Central memory CD8-positive, alpha-beta T cell (primary cell): ENCODE data around the gene DLX6.

Experiments used
- ATAC-seq: fragments of 150-1000 bp; cut with Tn5 transposase; replicated peaks from 2 replicates; pipeline ENCODE4 v1.10.0; 2022; ENCODE audit warnings: mild to moderate bottlenecking, moderate FRiP score, moderate number of reproducible peaks; ENCODE audit not compliant: poor library complexity, severe bottlenecking; ENCODE audit errors: extremely low read depth
- DNase-seq, 2 donors: peaks; one replicate each; pipeline ENCODE4 v3.0.0; 2021; ENCODE audit warnings: low spot score in 2 of 2
- H3K27ac Mint-ChIP-seq: one replicate; pipeline ENCODE4 v1.8.0; 2022; ENCODE audit warnings: low read depth, mild to moderate bottlenecking, moderate library complexity, mixed read lengths
- H3K27me3 Mint-ChIP-seq: one replicate; pipeline ENCODE4 v1.8.0; 2022; ENCODE audit warnings: mixed read lengths
- H3K36me3 Mint-ChIP-seq: one replicate; pipeline ENCODE4 v1.8.0; 2022; ENCODE audit warnings: mild to moderate bottlenecking, moderate library complexity, mixed read lengths; ENCODE audit not compliant: insufficient read depth
- H3K4me1 Mint-ChIP-seq: one replicate; pipeline ENCODE4 v1.8.0; 2022; ENCODE audit warnings: mixed read lengths
- H3K4me3 Mint-ChIP-seq: one replicate; pipeline ENCODE4 v1.8.0; 2022; ENCODE audit warnings: mild to moderate bottlenecking, moderate library complexity, mixed read lengths
- H3K9me3 Mint-ChIP-seq: one replicate; pipeline ENCODE4 v1.8.0; 2022; ENCODE audit warnings: mixed read lengths

DLX6 gene

DNA sequence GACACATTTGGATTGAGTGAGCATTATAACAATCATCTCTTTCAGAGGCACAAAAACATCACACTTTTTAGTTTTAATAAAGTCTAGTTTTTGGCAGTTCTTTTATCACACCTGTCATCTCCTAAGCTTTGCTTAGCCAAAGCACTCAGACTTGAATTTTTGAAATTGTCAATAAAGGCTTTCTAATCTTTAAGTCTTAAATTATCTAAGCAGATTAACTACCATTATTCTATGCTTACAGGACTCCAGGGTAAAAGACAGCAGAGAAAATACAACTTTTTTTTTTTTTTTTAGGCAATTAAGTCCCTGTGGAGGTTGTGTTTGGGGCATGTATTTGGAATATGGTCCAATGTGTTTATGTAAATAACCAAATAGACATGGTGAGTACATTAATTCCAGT, 17.6 kb upstream of the DLX6 start:
- no peak overlapping the region for H3K4me3 Mint-ChIP-seq
- peaks cover 2% of the 10 kb centered on the region for H3K36me3 Mint-ChIP-seq
- no peak for DNase-seq
- ATAC-seq = no peak
- no peaks in the 10 kb centered on the region for H3K9me3 Mint-ChIP-seq
- no peaks in the 10 kb centered on the region for H3K4me1 Mint-ChIP-seq
- H3K27ac Mint-ChIP-seq = no peak overlapping the region
- peaks cover 88% of the 10 kb centered on the region for H3K27me3 Mint-ChIP-seq

DNA sequence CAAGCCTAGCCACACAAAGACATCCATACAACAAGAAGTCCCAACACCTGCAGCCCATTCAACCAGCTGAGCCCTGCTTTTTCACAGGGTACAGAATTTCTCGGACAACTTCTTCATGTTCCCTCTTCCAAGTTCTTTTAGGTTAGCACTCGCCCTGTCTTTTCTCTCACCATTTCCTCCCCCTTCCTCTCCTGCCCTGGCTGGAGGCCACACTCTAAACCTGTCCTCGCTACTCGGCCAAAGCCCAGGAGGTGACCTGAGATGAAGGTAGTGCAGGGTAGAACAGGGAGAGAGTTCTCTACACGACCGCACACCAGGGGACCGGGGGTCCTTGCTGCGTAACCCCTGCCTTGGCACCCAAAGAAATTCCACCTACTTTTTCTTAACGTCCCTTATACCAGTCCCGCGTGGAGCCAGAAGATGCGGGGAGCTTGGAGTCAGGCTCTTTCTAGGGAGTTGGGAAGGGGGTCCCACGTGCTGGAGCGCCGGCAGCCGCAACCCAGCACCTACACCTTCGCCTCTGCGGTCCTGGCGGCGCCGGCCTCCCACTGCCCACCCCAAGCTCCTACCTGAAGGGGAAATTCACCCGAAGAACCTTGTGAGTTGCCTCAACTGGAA, 16.0 kb upstream of the DLX6 start:
- Mint-ChIP-seq H3K4me3 (no peak overlapping the region), H3K9me3 (no peaks in the 10 kb centered on the region), H3K27me3 (peaks cover 100% of the 10 kb centered on the region), H3K27ac (no peak overlapping the region), H3K36me3 (peaks cover 4% of the 10 kb centered on the region), H3K4me1 (no peaks in the 10 kb centered on the region)
- ATAC-seq (no peak), DNase-seq (no peak)

DNA sequence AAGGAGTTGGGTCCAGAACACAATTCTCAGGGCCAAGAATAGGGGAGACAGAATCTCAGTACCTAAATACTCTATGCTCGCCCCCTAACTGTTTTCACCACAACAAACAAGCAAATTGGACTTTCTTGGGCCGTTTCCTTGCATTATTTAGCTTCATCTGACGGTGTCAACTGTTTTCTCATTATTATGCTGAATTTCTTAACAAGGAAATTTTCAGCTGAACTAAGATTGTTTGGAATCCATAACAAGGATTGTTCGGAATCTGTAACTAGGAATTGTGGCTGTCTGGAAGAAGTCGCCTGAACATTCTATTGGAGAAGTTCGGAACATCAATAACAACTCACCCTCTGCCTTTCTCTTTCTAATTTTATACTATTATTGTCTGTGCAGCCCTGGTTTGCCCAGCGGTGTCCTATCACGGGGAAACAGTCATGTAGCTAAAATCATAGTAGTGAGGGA, 15.5 kb upstream of the DLX6 start:
- H3K9me3 Mint-ChIP-seq = no peaks in the 10 kb centered on the region
- H3K27me3 Mint-ChIP-seq = peaks cover 100% of the 10 kb centered on the region
- ATAC-seq (no peak), DNase-seq (no peak)
- no peaks in the 10 kb centered on the region for H3K4me1 Mint-ChIP-seq
- peaks cover 4% of the 10 kb centered on the region for H3K36me3 Mint-ChIP-seq
- no peak overlapping the region for H3K27ac Mint-ChIP-seq
- no peak overlapping the region for H3K4me3 Mint-ChIP-seq

DNA sequence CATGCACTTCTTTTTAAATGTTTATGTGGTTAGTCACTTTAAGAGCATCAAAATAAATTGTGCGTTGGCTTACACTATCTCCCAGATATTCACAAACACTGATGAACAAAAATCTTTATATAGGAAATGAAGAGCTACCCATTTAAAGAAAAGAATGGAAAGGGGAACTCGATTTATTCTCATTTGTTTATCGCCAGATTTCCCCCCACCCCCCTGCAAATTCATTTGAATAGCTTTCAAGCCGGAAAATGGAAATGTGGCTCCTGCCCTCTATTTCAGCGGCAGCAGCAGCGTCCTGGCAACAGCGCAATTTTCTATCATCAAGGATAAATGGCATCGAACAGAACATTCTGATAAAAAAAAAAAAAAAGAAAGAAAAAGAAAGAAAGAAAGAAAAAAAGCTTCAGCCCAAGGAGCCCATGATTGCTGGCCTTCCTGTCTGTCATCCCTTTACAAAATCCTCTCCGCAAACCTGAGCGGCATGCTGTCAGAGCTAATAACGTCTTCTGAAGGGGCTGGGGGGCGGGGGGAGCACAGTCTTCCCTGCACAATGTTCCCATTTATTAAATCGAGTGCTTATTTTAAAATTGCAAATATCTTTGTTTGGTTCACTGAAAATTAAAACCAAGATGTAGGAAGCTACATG, 13.7 kb upstream of the DLX6 start:
- Mint-ChIP-seq H3K4me3 (no peak overlapping the region), H3K27ac (no peak overlapping the region), H3K36me3 (peaks cover 5% of the 10 kb centered on the region), H3K27me3 (peaks cover 100% of the 10 kb centered on the region), H3K9me3 (no peaks in the 10 kb centered on the region), H3K4me1 (no peaks in the 10 kb centered on the region)
- ATAC-seq (no peak), DNase-seq (no peak)

DNA sequence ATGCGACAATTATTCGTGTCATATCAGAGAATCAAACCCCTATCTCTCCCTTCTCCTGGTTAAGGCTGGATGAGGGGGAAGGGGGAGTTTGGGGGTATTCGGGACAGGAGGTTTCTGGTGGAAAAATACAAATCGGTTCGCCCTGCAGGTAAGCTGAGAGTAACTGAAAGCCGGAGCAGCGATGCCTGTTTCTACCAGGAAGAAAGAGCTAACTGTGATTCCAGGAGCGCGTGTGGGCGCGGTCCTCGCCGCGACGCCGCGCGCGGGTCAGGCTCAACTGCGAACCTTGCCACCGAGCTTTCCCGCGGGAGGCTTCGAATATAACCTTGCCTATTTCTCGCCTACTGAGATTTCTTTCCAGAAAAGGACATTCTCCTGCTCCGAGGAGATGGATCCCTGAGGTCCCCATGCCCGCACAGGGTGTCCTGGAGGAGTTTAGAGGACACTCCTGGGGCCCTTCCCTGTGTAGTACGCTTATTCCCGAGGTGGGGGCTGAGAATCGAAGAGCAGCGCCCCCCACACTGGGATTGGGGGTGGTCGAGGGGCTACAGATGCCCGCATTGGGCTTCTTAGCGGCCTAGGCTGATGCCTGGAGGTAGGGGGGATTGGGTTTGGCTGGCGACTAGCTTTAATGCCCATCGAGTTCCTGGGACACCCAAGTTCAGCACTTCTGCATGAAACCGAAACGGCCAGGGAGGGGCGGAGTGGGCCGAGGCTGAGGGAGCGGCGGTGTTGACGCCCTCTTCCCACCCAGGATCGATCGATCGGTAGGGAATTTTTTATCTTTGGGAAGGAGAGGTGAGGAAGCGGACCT, 13.0 kb upstream of the DLX6 start:
- DNase-seq (no peak), ATAC-seq (no peak)
- Mint-ChIP-seq H3K27ac (no peak overlapping the region), H3K36me3 (peaks cover 5% of the 10 kb centered on the region), H3K9me3 (no peaks in the 10 kb centered on the region), H3K27me3 (peaks cover 100% of the 10 kb centered on the region), H3K4me1 (no peaks in the 10 kb centered on the region), H3K4me3 (no peak overlapping the region)

DNA sequence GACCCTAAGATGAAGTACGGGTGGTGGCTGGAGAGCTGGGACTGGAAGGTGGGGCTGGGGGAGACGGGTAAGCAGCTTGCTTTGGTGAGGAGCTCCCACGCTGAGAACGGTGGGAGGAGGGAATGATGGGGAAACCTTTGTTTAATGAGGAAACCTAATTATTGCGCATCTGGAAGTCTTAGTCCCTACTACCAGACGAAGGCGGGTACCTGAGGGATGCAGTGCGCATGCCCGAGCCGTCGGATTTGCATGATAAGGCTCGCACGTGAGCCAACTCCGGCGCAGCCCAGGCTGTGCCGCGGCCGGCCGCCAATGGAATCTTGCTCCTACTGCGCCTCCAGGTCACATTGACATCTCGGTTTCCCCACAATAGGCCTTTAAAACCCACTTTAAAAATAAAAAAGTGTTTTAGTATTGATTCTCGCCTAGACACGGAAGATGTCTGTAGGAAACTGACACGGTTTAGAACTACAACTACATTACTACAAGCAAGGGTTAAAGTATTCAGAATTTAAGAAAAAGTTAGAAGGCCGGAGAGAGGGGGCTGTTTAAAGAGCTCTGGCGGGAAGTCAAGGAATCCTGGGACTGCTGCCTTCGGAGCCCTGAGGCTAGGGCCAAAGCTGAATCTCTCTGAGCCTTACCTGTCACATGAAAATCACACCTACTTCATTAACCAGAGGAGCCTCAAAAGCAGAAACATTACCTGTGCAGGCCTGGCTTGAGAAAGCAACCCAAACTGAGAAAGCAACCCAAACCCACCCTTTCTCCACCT, 12.1 kb upstream of the DLX6 start:
- Mint-ChIP-seq H3K27ac (no peak overlapping the region), H3K27me3 (peaks cover 100% of the 10 kb centered on the region), H3K4me1 (no peaks in the 10 kb centered on the region), H3K4me3 (no peak overlapping the region), H3K9me3 (no peaks in the 10 kb centered on the region), H3K36me3 (peaks cover 5% of the 10 kb centered on the region)
- ATAC-seq (no peak), DNase-seq (no peak)

DNA sequence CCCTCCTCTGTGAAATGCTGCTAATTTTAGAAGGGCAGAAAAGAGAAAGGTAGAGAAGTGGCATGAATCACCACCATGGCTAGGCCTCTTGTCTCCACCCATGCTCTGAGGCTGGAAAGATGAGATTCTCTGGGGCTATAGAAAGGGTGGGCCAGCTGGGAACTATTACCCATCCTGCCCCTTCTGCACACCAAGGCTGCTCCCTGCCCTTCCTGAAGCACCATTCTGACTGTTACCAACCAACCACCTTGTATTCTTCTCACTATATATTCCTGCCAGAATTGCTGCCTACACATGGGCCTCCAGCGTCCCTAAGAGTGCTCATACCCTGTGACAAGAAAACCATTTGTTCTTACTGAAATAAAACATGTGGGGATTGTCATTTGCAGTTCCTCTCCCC, 11.4 kb upstream of the DLX6 start:
- DNase-seq (no peak), ATAC-seq (no peak)
- no peaks in the 10 kb centered on the region for H3K4me1 Mint-ChIP-seq
- H3K27ac Mint-ChIP-seq = no peak overlapping the region
- peaks cover 100% of the 10 kb centered on the region for H3K27me3 Mint-ChIP-seq
- H3K4me3 Mint-ChIP-seq = no peak overlapping the region
- peaks cover 5% of the 10 kb centered on the region for H3K36me3 Mint-ChIP-seq
- no peaks in the 10 kb centered on the region for H3K9me3 Mint-ChIP-seq

DNA sequence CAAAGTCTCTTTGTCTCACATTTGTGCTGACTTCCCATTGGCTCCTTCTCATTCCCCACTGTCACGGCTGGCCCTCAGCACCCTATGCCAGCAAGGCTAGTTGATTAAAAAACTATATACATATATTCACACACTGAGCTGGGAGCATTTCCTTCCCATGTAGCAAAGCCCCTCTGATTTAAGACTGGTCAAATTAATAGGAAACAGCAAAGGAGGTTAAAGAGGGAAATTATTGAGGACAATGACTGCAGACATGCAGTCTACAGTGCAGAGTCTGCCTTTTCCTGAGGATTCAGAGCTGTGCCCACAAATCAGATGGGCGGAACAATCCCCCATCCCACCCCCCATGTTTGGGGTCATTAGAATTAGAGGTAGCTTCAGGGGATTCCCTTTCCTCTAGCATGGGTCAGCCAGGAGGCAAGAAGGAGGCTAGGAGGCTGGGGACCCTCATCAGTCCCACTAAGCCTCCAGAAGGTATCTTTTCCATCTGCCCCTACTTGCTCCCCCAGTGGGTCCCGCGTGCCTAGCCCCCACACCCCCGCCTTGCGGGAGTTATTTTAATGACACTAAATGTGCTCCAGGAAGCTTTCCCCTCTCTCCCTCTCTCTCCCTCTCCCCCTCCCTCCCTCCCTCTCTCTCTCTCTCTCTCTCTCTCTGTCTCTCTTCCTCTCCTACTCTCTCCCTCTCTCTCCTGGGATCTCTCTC, 9.8 kb upstream of the DLX6 start:
- Mint-ChIP-seq H3K27me3 (peaks cover 100% of the 10 kb centered on the region), H3K4me1 (no peaks in the 10 kb centered on the region), H3K27ac (no peak overlapping the region), H3K9me3 (no peaks in the 10 kb centered on the region), H3K4me3 (no peak overlapping the region), H3K36me3 (peaks cover 5% of the 10 kb centered on the region)
- DNase-seq (no peak), ATAC-seq (no peak)

DNA sequence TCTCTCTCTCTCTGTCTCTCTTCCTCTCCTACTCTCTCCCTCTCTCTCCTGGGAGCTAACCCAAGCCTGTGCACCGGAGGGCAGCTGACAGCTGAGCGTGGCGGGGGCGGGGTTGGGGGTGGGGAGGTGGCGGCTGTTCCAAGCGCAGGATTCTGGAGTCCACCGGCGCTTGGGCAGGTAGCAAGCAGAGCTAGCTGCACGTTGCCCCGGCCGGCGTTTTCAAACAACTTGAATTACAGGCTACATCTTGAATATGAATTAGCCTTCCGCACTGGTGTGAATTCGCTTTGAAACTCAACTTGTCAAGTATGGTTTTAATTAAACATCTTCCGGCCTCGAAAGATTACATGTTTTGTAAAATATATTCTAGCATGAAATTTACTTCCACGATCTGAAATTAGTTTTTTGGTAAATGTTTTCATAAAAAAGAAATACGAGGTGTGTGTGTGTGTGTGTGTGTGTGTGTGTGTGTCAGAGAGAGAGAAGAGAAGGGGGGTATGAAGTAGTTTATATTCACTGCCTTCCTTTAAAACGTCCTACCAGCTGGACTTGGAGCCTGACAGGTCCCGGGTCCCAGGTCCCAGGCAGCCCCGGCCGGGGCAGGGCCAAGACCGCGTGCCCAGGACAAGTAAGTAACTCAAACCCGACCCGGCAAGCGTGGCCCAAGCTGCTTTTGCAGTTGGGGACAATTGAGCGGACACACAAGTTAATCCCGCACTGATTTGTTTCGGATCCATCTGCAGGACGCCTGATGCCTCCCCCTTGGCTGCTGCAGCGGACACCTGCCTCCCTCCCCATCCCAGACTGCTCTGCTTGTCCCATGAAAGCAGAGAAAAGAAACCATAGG, 9.0 kb upstream of the DLX6 start:
- peaks cover 7% of the 10 kb centered on the region for H3K36me3 Mint-ChIP-seq
- no peaks in the 10 kb centered on the region for H3K9me3 Mint-ChIP-seq
- no peak for DNase-seq
- no peak for ATAC-seq
- no peaks in the 10 kb centered on the region for H3K4me1 Mint-ChIP-seq
- peaks cover 100% of the 10 kb centered on the region for H3K27me3 Mint-ChIP-seq
- no peak overlapping the region for H3K4me3 Mint-ChIP-seq
- no peak overlapping the region for H3K27ac Mint-ChIP-seq

DNA sequence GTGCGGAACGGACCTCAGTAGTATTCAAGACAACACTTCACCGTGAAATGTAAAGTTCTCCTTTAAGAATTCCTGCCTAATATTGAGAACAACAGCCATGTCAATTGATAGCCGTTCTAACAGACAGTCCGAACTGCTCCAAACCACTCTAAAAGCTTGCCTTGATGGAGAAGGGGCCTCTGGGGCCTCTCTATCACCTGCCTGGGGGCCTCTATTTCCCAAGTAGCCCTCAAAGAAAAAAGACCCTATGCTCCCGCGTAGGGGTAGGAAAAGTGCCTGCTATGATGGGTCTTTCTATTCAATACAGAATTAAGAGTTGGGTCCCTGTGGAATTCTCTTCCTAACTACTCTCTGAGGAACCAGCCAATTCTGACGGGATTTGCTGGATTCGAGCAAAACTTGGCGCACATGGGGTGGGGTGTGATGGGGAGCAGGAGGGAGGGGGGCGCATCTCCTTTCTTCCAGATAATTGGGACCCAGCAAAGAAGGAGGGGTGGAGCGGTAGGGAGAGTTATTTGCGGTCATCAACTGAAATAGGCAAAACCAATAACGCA, 8.3 kb upstream of the DLX6 start:
- H3K4me1 Mint-ChIP-seq = no peaks in the 10 kb centered on the region
- no peak for ATAC-seq
- DNase-seq = no peak
- peaks cover 5% of the 10 kb centered on the region for H3K36me3 Mint-ChIP-seq
- H3K4me3 Mint-ChIP-seq = no peak overlapping the region
- no peaks in the 10 kb centered on the region for H3K9me3 Mint-ChIP-seq
- peaks cover 100% of the 10 kb centered on the region for H3K27me3 Mint-ChIP-seq
- H3K27ac Mint-ChIP-seq = no peak overlapping the region

DNA sequence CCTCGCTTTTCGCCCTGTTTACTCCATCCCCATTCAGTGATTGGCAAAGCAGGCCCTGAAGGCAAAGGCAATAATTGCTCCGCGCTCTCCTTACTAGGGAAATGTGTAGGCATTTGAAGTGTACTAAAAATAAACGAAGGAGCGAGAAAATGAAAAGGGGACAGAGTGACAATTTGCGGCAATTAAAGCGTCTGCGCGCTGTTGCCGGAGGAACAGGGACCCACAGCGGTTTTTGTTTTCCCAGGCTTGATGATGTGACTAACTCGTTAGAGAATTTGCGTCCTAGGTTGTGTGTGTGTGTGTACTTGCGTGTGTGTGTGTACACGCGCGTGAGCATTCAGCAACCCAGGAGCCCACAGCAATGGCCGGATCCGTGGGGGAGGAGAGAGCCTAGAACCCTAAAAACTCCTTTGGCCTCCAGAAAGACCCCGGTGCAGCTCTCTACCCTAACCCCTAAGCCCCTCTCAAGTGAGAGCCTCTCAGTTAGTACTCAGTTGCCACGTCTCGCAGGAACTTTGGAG, 7.8 kb upstream of the DLX6 start:
- H3K9me3 Mint-ChIP-seq = no peaks in the 10 kb centered on the region
- no peak overlapping the region for H3K27ac Mint-ChIP-seq
- H3K27me3 Mint-ChIP-seq = peaks cover 100% of the 10 kb centered on the region
- ATAC-seq (no peak), DNase-seq (no peak)
- no peak overlapping the region for H3K4me3 Mint-ChIP-seq
- no peaks in the 10 kb centered on the region for H3K4me1 Mint-ChIP-seq
- peaks cover 5% of the 10 kb centered on the region for H3K36me3 Mint-ChIP-seq
